ENCODE data around the gene MGAT1. TPM values are rescaled to one million over a fixed set of nuclear protein-coding genes. Genes with fewer than 3 reads are reported as not detected.
"Not testable (repeated sequence)": the region's sequence is repeated elsewhere in the genome, so short reads cannot be mapped to it uniquely, and the experiment has no call there.

The MGAT1 gene
- total RNA-seq, 4 donors from 2014 or later = 102 to 155 (median 144) TPM

DNA sequence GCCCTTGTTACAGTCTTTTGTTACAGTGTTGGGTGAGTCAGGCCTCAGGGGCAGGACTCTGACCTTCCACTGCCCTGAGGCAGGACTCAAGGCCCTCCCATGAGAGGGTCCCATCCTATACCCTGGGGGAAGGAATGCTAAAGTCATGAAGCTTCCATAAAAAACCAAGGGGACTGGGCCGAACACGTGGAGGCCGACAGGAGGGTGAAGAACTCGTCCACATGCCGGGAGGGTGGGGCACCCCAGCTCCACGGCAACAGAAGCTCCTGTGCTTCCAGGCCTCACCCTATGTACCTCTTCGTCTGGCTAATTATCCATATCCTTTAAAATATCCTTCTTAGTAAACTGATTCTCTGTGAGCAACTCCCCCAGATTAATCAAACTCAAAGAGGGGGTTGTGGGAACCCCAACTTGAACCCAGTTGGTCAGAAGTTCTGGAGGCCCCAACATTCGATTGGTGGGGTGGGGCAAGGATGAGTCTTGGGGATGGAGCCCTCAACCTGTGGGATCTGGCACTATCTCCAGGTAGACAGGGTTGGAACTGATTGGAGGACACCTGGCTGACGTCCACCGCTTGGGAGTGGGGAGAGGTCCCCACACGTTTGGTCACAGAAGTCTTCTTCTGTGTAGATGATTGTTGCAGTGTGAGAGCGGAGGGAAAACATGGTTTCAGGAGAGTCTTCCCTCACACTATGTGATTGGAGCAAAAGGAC is 19.1 kb downstream of the MGAT1 start:
- no peak overlapping the region for H3K4me3 ChIP-seq
- no peak for DNase-seq
- peaks cover 0 to 38% (median 0%) of the 10 kb centered on the region in 4 donors for H3K4me1 ChIP-seq
- no peaks in the 10 kb centered on the region for H3K27me3 ChIP-seq
- no peak overlapping the region for H3K27ac ChIP-seq
- no peaks in the 10 kb centered on the region for H3K9me3 ChIP-seq
- no peaks in the 10 kb centered on the region for H3K36me3 ChIP-seq
- TF ChIP-seq POLR2A (IDR thresholded peaks at IDR 0.05) = no peak
- TF ChIP-seq CTCF (IDR thresholded peaks at IDR 0.05) = no peak

- DNase-seq = no peak
- Histone ChIP-seq H3K27ac (no peak overlapping the region), H3K27me3 (no peaks in the 10 kb centered on the region), H3K4me1 (peaks cover 0 to 32% (median 0%) of the 10 kb centered on the region in 4 donors), H3K4me3 (no peak overlapping the region), H3K9me3 (no peaks in the 10 kb centered on the region), H3K36me3 (no peaks in the 10 kb centered on the region)
- TF ChIP-seq POLR2A (IDR thresholded peaks at IDR 0.05) (no peak), CTCF (IDR thresholded peaks at IDR 0.05) (no peak)
Observed at GRCh38 chr5:180782748-180783147, 19.9 kb downstream of the MGAT1 start.

- not testable (repeated sequence) for DNase-seq, H3K9me3 ChIP-seq, H3K36me3 ChIP-seq, H3K4me3 ChIP-seq, H3K27ac ChIP-seq, H3K27me3 ChIP-seq
- peaks cover 0 to 23% (median 0%) of the 10 kb centered on the region in 4 donors for H3K4me1 ChIP-seq
Observed at GRCh38 chr5:180781900-180782326, 20.7 kb downstream of the MGAT1 start.

DNA sequence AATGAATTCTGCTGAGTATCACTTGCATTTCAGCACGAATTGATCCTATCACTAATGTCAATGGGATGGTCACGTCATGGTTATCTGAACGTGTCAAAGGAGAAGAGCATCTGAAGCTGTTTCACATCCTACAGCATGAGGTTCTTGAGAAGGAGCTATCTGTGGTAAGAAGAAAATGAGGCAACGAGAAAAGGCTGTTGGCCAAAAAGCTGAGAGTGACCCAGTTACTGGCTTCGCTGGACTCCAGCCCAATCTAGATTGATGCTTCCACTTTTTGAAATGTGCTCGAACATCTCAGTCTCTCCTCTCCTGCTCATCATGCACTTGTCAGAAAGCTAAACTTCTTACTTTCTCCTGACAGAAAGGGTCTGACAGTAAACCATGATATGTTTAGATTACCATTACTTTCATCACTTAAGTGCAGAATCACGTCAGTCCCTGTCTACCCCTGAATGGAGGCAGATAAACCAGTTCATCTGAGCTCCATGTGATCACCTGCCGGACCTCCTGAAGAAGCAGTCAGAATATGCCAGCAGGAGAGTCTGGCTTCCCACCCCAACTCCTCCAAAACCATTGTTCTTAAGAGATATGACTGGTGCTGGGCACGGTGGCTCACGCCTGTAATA is 22.5 kb downstream of the MGAT1 start:
- DNase-seq = no peak
- peaks cover 0 to 5% (median 0%) of the 10 kb centered on the region in 4 donors for H3K4me1 ChIP-seq
- H3K27ac ChIP-seq = no peak overlapping the region
- TF ChIP-seq CTCF (IDR thresholded peaks at IDR 0.05) = no peak
- no peak overlapping the region for H3K4me3 ChIP-seq
- no peaks in the 10 kb centered on the region for H3K36me3 ChIP-seq
- H3K9me3 ChIP-seq = no peaks in the 10 kb centered on the region
- no peaks in the 10 kb centered on the region for H3K27me3 ChIP-seq

DNA sequence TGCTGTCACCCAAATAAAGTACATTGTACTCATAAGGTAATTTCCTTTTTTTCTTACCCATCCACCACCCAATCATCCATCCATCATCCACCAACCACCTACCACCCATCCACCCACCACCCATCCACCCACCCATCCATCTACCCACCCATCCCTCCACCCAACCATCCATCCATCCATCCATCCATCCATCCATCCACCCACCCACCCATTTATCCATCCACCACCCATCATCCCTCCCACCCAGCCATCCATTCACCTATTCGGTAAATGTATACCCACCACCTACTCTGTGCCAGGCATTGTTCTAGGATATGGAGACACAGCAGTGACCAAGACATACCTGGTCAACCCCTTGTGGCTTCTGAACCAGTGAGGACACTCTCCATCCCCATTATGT is 25.1 kb downstream of the MGAT1 start:
- Histone ChIP-seq H3K4me1 (no peaks in the 10 kb centered on the region), H3K27ac (no peak overlapping the region), H3K27me3 (no peaks in the 10 kb centered on the region), H3K4me3 (no peak overlapping the region), H3K9me3 (peaks cover 0 to under 1% (median 0%) of the 10 kb centered on the region in 4 donors), H3K36me3 (no peaks in the 10 kb centered on the region)
- no peak for TF ChIP-seq POLR2A (IDR thresholded peaks at IDR 0.05)
- no peak for DNase-seq

DNA sequence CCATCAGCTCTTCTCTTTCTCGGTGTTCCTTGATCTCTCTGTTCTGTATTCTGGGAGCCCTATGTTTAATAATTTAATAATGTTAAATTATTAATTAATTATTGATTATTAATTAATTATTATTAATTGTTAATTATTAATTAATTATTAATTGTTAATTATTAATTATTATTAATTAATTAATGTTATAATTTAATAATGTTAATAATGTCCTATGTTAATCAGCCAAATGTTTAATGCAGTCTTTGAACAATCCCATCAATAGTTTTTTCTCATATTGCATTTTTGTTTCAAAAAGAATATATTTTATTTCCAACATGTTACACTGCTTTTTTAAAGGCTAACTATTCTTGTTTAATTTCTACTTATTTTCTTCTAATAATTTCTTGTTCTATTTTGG is 26.2 kb downstream of the MGAT1 start:
- TF ChIP-seq POLR2A (IDR thresholded peaks at IDR 0.05) (no peak), CTCF (IDR thresholded peaks at IDR 0.05) (no peak)
- no peaks in the 10 kb centered on the region for H3K4me1 ChIP-seq
- H3K9me3 ChIP-seq = peaks cover 0 to 5% (median 0%) of the 10 kb centered on the region in 4 donors
- no peak for DNase-seq
- no peak overlapping the region for H3K27ac ChIP-seq
- H3K4me3 ChIP-seq = no peak overlapping the region
- H3K27me3 ChIP-seq = no peaks in the 10 kb centered on the region
- H3K36me3 ChIP-seq = no peaks in the 10 kb centered on the region

All from Peyer's patch (tissue), 4 donors.